Panc1 (cell line): Measurements from ENCODE around the gene SRF. TPM values are rescaled to one million over a fixed set of nuclear protein-coding genes. Genes with fewer than 3 reads are reported as not detected.
"Not testable (repeated sequence)": the region's sequence is repeated elsewhere in the genome, so short reads cannot be mapped to it uniquely, and the experiment has no call there.

Experiments used
- ATAC-seq: fragments of 200-7000 bp; cut with Tn5 transposase; 2 replicates; pipeline ENCODE4 v1.9.1; 2020; ENCODE audit warnings: mild to moderate bottlenecking, moderate library complexity
- BruUV-seq: library from RNA; stranded (reverse); fragments of 400-500 nt; replicated peaks from 2 replicates; lab custom pipeline; 2021; lab: Mats Ljungman, UMichigan
- CTCF ChIA-PET: fragments of 300-600 bp; sonication (Branson Sonifier 250); formaldehyde crosslinking; loops from one replicate; lab custom pipeline; 2022; ENCODE audit warnings: antibody characterized with exemption; lab: Charles Lee
- POLR2A ChIA-PET: fragments of 300-600 bp; sonication (Branson Sonifier 250); formaldehyde crosslinking; loops from one replicate; lab custom pipeline; 2022; ENCODE audit warnings: antibody characterized with exemption; lab: Charles Lee
- DNase-seq: peaks from one replicate; pipeline ENCODE4 v3.0.0-alpha.2; 2010; ENCODE audit warnings: low read depth, low spot score
- H3K27ac ChIP-seq: 2 replicates; pipeline ENCODE4 v1.5.1; 2011; ENCODE audit warnings: mild to moderate bottlenecking, low read length, inconsistent platforms
- H3K27me3 ChIP-seq: fragments of 200-500 bp; sonication (Bioruptor generic); 2 replicates; pipeline ENCODE4 v1.6.0; 2014; ENCODE audit warnings: low read length, inconsistent platforms; ENCODE audit not compliant: control insufficient read depth, insufficient read depth
- H3K36me3 ChIP-seq: fragments of 200-500 bp; sonication (Bioruptor generic); 2 replicates; pipeline ENCODE4 v1.5.1; 2014; ENCODE audit warnings: inconsistent platforms, mild to moderate bottlenecking, low read length, moderate library complexity; ENCODE audit not compliant: control insufficient read depth, insufficient read depth
- H3K4me1 ChIP-seq: 2 replicates; pipeline ENCODE4 v1.5.1; 2011; ENCODE audit warnings: inconsistent platforms, mild to moderate bottlenecking, low read length, moderate library complexity; ENCODE audit not compliant: control insufficient read depth, insufficient read depth
- H3K4me3 ChIP-seq, 2 experiments: 2 replicates each; pipeline ENCODE4 v1.5.1; 2011 to 2012; ENCODE audit warnings: low read depth in 2 of 2, low read length in 2 of 2, mild to moderate bottlenecking in 2 of 2, inconsistent platforms in 1 of 2, moderate library complexity in 1 of 2
- H3K9me3 ChIP-seq: fragments of 200-500 bp; sonication (Bioruptor generic); 2 replicates; pipeline ENCODE4 v1.5.1; 2014; ENCODE audit warnings: low read depth, mild to moderate bottlenecking, inconsistent platforms, low read length, moderate library complexity; ENCODE audit not compliant: control insufficient read depth, insufficient read depth
- CTCF ChIP-seq: fragments of 450-650 bp; IDR thresholded peaks from 2 replicates; pipeline ENCODE4 v1.5.1; 2017; ENCODE audit warnings: mild to moderate bottlenecking
- POLR2AphosphoS5 ChIP-seq: IDR thresholded peaks from 2 replicates; pipeline ENCODE4 v1.6.1; 2012; ENCODE audit warnings: mild to moderate bottlenecking, low read depth, low read length, moderate library complexity
- REST ChIP-seq, 2 experiments: IDR thresholded peaks; 2 replicates each; pipeline ENCODE4 v1.6.1; 2011 to 2012; ENCODE audit warnings: low read depth in 2 of 2, control low read depth in 1 of 2, low read length in 1 of 2, mild to moderate bottlenecking in 1 of 2, moderate library complexity in 1 of 2; ENCODE audit not compliant: insufficient read depth in 1 of 2
- SIN3A ChIP-seq: IDR thresholded peaks from 2 replicates; pipeline ENCODE4 v1.6.1; 2012; ENCODE audit warnings: low read depth, mild to moderate bottlenecking, low read length, moderate library complexity, borderline replicate concordance; ENCODE audit not compliant: insufficient read depth
- TCF7L2 ChIP-seq: IDR thresholded peaks from 2 replicates; pipeline ENCODE4 v1.6.1; 2011; ENCODE audit warnings: mild to moderate bottlenecking, low read depth, low read length, inconsistent platforms
- in situ Hi-C: cut with HindIII; loops from 2 replicates; pipeline ENCODE4 v1.10.0; 2016; ENCODE audit warnings: low sequenced_read_pairs, low pct_unique_long_range_greater_than_20kb
- intact Hi-C: fragments of 100-400 bp; cut with micrococcal nuclease; formaldehyde crosslinking; loops from one replicate; pipeline ENCODE4 v1.10.0; 2022; ENCODE audit not compliant: unreplicated experiment
- total RNA-seq: library from RNA; stranded (reverse); gene quantifications from one replicate; pipeline ENCODE4 v1.2.1, GENCODE V29; 2021; ENCODE audit not compliant: unreplicated experiment

SRF gene
- total RNA-seq, 1 experiment from 2014 or later: 48.9 TPM

- ATAC-seq (peak; percentile 91), DNase-seq (no peak)
- H3K9me3 ChIP-seq: no peaks in the 10 kb centered on the region
- H3K27ac ChIP-seq: peak overlapping the region; percentile 44
- ChIA-PET CTCF (interaction anchor here (0.6 to 1.4 kb wide), 6 partner anchors 34 to 776 kb away, joined by 3 to 6 read pairs (median 4); no protein-coding TSS in a partner anchor), POLR2A (interaction anchor here (0.5 kb wide), 2 partner anchors 29 to 132 kb away, joined by 3 to 4 read pairs; no protein-coding TSS in a partner anchor)
- H3K4me3 ChIP-seq: no peak overlapping the region
- H3K36me3 ChIP-seq: no peaks in the 10 kb centered on the region
- H3K27me3 ChIP-seq: no peaks in the 10 kb centered on the region
- in situ Hi-C loops (no loop called here), intact Hi-C loops (loop anchor here (5.0 kb wide), 2 partner anchors 37 to 57 kb away; no protein-coding TSS in a partner anchor)
- no TSS peak for BruUV-seq
- peaks cover 33% of the 10 kb centered on the region for H3K4me1 ChIP-seq
- TF ChIP-seq TCF7L2 (no peak), POLR2AphosphoS5 (no peak), CTCF (no peak; the same call in 1 of the 2 replicates), SIN3A (no peak), REST (IDR thresholded peaks at IDR 0.05; ENCODE audit: insufficient read depth in 1 of 2, low read depth in 2 of 2, low read length in 1 of 2) (no peak)
Measured at GRCh38 chr6:43129434-43130194, 41.5 kb upstream of the SRF start.

GRCh38 chr6:43130429-43130828, 40.6 kb upstream of the SRF start:
- H3K9me3 ChIP-seq: no peaks in the 10 kb centered on the region
- in situ Hi-C loops (no loop called here), intact Hi-C loops (loop anchor here (5.0 kb wide), 1 partner anchor 38 kb away; no protein-coding TSS in a partner anchor)
- DNase-seq (no peak), ATAC-seq (no peak)
- H3K27ac ChIP-seq: no peak overlapping the region
- H3K4me3 ChIP-seq: no peak overlapping the region
- no peaks in the 10 kb centered on the region for H3K36me3 ChIP-seq
- ChIA-PET CTCF (interaction anchor here (0.6 to 1.4 kb wide), 5 partner anchors 34 to 777 kb away, joined by 3 to 6 read pairs (median 3); no protein-coding TSS in a partner anchor), POLR2A (no interaction called here)
- H3K4me1 ChIP-seq: peaks cover 27% of the 10 kb centered on the region
- no peaks in the 10 kb centered on the region for H3K27me3 ChIP-seq
- BruUV-seq: no TSS peak
- TF ChIP-seq TCF7L2: no peak
- TF ChIP-seq POLR2AphosphoS5: no peak
- no peak for TF ChIP-seq SIN3A
- TF ChIP-seq REST (IDR thresholded peaks at IDR 0.05; ENCODE audit: insufficient read depth in 1 of 2, low read depth in 2 of 2, low read length in 1 of 2): no peak
- TF ChIP-seq CTCF: no peak

DNA sequence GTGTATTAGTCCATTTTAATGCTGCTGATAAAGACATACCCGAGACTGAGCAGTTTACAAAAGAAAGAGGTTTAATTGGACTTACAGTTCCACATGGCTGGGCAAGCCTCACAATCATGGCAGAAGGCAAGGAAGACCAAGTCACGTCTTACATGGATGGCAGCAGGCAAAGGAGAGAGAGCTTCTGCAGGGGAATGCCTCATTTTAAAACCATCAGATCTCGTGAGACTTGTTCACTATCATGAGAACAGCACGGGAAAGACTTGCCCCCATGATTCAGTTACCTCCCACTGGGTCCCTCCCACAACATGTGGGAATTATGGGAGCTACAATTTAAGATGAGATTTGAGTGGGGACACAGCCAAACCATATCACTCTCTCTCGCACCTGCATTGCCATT, 39.7 kb upstream of the SRF start:
- DNase-seq, BruUV-seq, ATAC-seq, CTCF ChIA-PET, in situ Hi-C loops, H3K27me3 ChIP-seq, H3K27ac ChIP-seq, H3K36me3 ChIP-seq, H3K9me3 ChIP-seq, H3K4me3 ChIP-seq, POLR2A ChIA-PET: not testable (repeated sequence)
- H3K4me1 ChIP-seq: peaks cover 21% of the 10 kb centered on the region
- intact Hi-C loops: loop anchor here (5.0 kb wide), 1 partner anchor 39 kb away; no protein-coding TSS in a partner anchor
